Karpas-422 (cell line): ENCODE measurements around the gene MAPK14. TPM values are rescaled to one million over a fixed set of nuclear protein-coding genes. Genes with fewer than 3 reads are reported as not detected.

Experiments used
- DNase-seq: peaks from one replicate; pipeline ENCODE4 v3.0.0-alpha.2; 2015
- H2AFZ ChIP-seq: fragments of 200-600 bp; sonication (generic); 2 replicates; pipeline ENCODE4 v1.6.1; 2014; ENCODE audit warnings: antibody characterized with exemption, low read length, mixed read lengths
- H3K27ac ChIP-seq: fragments of 200-600 bp; sonication (generic); 2 replicates; pipeline ENCODE4 v1.5.1; 2014; ENCODE audit warnings: mild to moderate bottlenecking, low read length, moderate library complexity
- H3K27me3 ChIP-seq: fragments of 200-600 bp; sonication (generic); 2 replicates; pipeline ENCODE4 v1.6.1; 2014; ENCODE audit warnings: low read length, mixed read lengths
- H3K36me3 ChIP-seq: fragments of 200-600 bp; sonication (generic); 2 replicates; pipeline ENCODE4 v1.6.1; 2014; ENCODE audit warnings: low read length, mixed read lengths; ENCODE audit not compliant: insufficient read depth
- H3K4me1 ChIP-seq: fragments of 200-600 bp; sonication (generic); 2 replicates; pipeline ENCODE4 v1.6.1; 2014; ENCODE audit warnings: mild to moderate bottlenecking, low read length, mixed read lengths
- H3K4me2 ChIP-seq: fragments of 200-600 bp; sonication (generic); 2 replicates; pipeline ENCODE4 v1.6.1; 2014; ENCODE audit warnings: low read length, low read depth, mild to moderate bottlenecking; ENCODE audit not compliant: poor library complexity, severe bottlenecking
- H3K4me3 ChIP-seq: fragments of 200-600 bp; sonication (generic); 2 replicates; pipeline ENCODE4 v1.5.1; 2014; ENCODE audit warnings: mild to moderate bottlenecking, antibody characterized with exemption, low read length, mixed read lengths
- H3K79me2 ChIP-seq: fragments of 200-600 bp; sonication (generic); 2 replicates; pipeline ENCODE4 v1.6.1; 2014; ENCODE audit warnings: mild to moderate bottlenecking, low read length, mixed read lengths
- H3K9ac ChIP-seq: fragments of 200-600 bp; sonication (generic); 2 replicates; pipeline ENCODE4 v1.6.0; 2014; ENCODE audit warnings: low read length
- H3K9me2 ChIP-seq: fragments of 200-600 bp; sonication (generic), shearing (Covaris generic); replicated peaks from 2 replicates; pipeline ENCODE4 v1.6.0; 2014; ENCODE audit warnings: mild to moderate bottlenecking, low read length, moderate library complexity; ENCODE audit not compliant: insufficient read depth
- H3K9me3 ChIP-seq: fragments of 300-700, 200-600 bp; sonication (generic); 2 replicates; pipeline ENCODE4 v1.6.1; 2014; ENCODE audit warnings: low read length, mixed read lengths
- H4K20me1 ChIP-seq: fragments of 200-600 bp; sonication (generic); 2 replicates; pipeline ENCODE4 v1.6.1; 2014; ENCODE audit warnings: mild to moderate bottlenecking, antibody characterized with exemption, low read length, low read depth; ENCODE audit not compliant: insufficient read depth
- total RNA-seq: library from RNA; depleted of rRNA; stranded (reverse); fragments of >200 nt; shearing (Covaris generic); gene quantifications from 2 replicates; pipeline ENCODE4 v1.2.3, GENCODE V29; 2014; ENCODE audit warnings: low replicate concordance

Gene MAPK14
- total RNA-seq, 1 experiment from 2014 or later = 56.1 TPM

- H3K27me3 ChIP-seq = no peaks in the 10 kb centered on the region
- H2AFZ ChIP-seq = no peak overlapping the region
- no peak overlapping the region for H3K27ac ChIP-seq
Measured at GRCh38 chr6:36099869-36100483, 72.4 kb downstream of the MAPK14 start.

DNA sequence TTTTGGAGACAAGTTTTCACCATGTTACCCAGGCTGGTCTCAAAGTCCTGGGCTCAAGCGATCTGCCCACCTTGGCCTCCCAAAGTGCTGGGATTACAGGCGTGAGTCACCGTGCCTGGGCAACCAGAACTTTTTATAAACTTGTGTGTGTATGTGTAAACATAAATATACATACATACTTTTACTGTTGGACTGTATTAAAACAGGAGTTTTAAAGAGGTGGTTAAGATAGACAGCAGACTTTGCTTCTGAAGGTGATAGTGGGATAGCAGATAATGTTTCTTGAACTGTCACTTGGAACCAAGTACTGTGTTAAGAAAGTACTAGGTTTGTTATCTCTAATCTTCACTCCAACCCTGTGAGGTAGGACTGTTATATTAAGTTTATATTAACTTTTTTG lies 74.1 kb downstream of the MAPK14 start:
- no peaks in the 10 kb centered on the region for H3K27me3 ChIP-seq
- peaks cover 10% of the 10 kb centered on the region for H3K79me2 ChIP-seq
- no peak overlapping the region for H3K27ac ChIP-seq
- H3K9ac ChIP-seq = no peak overlapping the region
- no peak for DNase-seq
- H3K4me1 ChIP-seq = peaks cover 10% of the 10 kb centered on the region
- peaks cover 11% of the 10 kb centered on the region; the same call in 1 of the 2 replicates for H3K36me3 ChIP-seq
- H3K4me3 ChIP-seq = no peak overlapping the region
- H3K9me2 ChIP-seq = no peaks in the 10 kb centered on the region
- no peaks in the 10 kb centered on the region for H4K20me1 ChIP-seq
- no peaks in the 10 kb centered on the region for H3K9me3 ChIP-seq
- no peak overlapping the region for H3K4me2 ChIP-seq
- H2AFZ ChIP-seq = no peak overlapping the region

More at GRCh38 chr6:36099869-36100483, 72.4 kb downstream of the MAPK14 start:
- Histone ChIP-seq H3K36me3 (peaks cover 10% of the 10 kb centered on the region; the same call in 1 of the 2 replicates), H3K9ac (no peak overlapping the region), H3K4me3 (no peak overlapping the region), H3K9me3 (no peaks in the 10 kb centered on the region), H4K20me1 (no peaks in the 10 kb centered on the region), H3K4me2 (no peak overlapping the region), H3K9me2 (no peaks in the 10 kb centered on the region), H3K79me2 (peaks cover 13% of the 10 kb centered on the region; the same call in 1 of the 2 replicates), H3K4me1 (peaks cover 16% of the 10 kb centered on the region)
- no peak for DNase-seq

- Histone ChIP-seq H3K27me3 (no peaks in the 10 kb centered on the region), H2AFZ (no peak overlapping the region), H3K4me3 (no peak overlapping the region), H3K36me3 (peaks cover 11% of the 10 kb centered on the region; the same call in 1 of the 2 replicates), H3K4me1 (peaks cover 10% of the 10 kb centered on the region), H4K20me1 (no peaks in the 10 kb centered on the region), H3K9ac (no peak overlapping the region), H3K9me3 (no peaks in the 10 kb centered on the region), H3K9me2 (no peaks in the 10 kb centered on the region), H3K27ac (no peak overlapping the region), H3K79me2 (peaks cover 10% of the 10 kb centered on the region), H3K4me2 (no peak overlapping the region)
- DNase-seq = no peak
Measured at GRCh38 chr6:36102853-36103252, 75.2 kb downstream of the MAPK14 start.

DNA sequence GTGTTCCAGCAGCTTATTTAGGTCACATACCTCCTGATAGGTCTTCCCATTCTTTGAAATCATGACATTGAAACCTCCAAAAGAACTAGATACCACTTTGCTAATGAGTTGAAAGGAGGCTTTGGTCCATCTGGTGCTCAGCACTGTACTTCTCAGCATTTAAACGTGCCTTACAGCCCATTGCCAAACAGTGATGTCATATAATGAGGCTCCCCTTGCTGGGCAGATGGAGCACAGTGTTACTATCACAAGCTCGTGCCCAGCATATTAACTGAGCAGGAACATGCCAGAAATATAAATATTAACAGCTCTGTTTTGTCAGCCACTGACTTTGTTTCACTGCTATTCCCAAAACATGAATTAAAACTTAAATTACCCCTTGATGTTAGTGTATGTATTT lies 77.2 kb downstream of the MAPK14 start:
- H3K27ac ChIP-seq = no peak overlapping the region
- H3K9me3 ChIP-seq = no peaks in the 10 kb centered on the region
- no peak overlapping the region for H3K9ac ChIP-seq
- peaks cover 20% of the 10 kb centered on the region for H3K4me1 ChIP-seq
- H3K4me3 ChIP-seq = no peak overlapping the region
- H4K20me1 ChIP-seq = no peaks in the 10 kb centered on the region
- no peak for DNase-seq
- no peak overlapping the region for H3K4me2 ChIP-seq
- H2AFZ ChIP-seq = no peak overlapping the region
- H3K79me2 ChIP-seq = peaks cover 10% of the 10 kb centered on the region
- H3K36me3 ChIP-seq = peaks cover 15% of the 10 kb centered on the region; the same call in 1 of the 2 replicates
- H3K27me3 ChIP-seq = no peaks in the 10 kb centered on the region
- no peaks in the 10 kb centered on the region for H3K9me2 ChIP-seq

GRCh38 chr6:36109092-36109491 lies 81.5 kb downstream of the MAPK14 start:
- Histone ChIP-seq H3K27ac (peak overlapping the region; percentile 72), H3K4me3 (no peak overlapping the region), H2AFZ (no peak overlapping the region), H3K36me3 (peaks cover 19% of the 10 kb centered on the region; the same call in 1 of the 2 replicates), H3K79me2 (peaks cover 7% of the 10 kb centered on the region), H3K27me3 (no peaks in the 10 kb centered on the region), H3K4me1 (peaks cover 54% of the 10 kb centered on the region), H3K9ac (no peak overlapping the region), H4K20me1 (no peaks in the 10 kb centered on the region), H3K9me3 (no peaks in the 10 kb centered on the region), H3K9me2 (no peaks in the 10 kb centered on the region), H3K4me2 (no peak overlapping the region)
- DNase-seq = no peak

DNA sequence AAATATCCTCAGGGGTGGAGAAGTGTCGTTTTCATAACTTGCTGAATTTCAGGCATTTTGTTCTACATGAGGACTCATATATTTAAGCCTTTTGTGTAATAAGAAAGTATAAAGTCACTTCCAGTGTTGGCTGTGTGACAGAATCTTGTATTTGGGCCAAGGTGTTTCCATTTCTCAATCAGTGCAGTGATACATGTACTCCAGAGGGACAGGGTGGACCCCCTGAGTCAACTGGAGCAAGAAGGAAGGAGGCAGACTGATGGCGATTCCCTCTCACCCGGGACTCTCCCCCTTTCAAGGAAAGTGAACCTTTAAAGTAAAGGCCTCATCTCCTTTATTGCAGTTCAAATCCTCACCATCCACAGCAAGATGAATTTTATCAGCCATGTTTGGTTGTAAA lies 82.4 kb downstream of the MAPK14 start:
- Histone ChIP-seq H3K4me1 (peaks cover 64% of the 10 kb centered on the region), H3K79me2 (peaks cover 7% of the 10 kb centered on the region)

GRCh38 chr6:36110863-36111262 lies 83.3 kb downstream of the MAPK14 start:
- H3K79me2 ChIP-seq = peaks cover 3% of the 10 kb centered on the region
- H3K27me3 ChIP-seq = no peaks in the 10 kb centered on the region
- H3K4me3 ChIP-seq = no peak overlapping the region
- H3K9me2 ChIP-seq = no peaks in the 10 kb centered on the region
- H3K4me1 ChIP-seq = peaks cover 72% of the 10 kb centered on the region
- H2AFZ ChIP-seq = no peak overlapping the region
- no peaks in the 10 kb centered on the region for H3K9me3 ChIP-seq
- peak overlapping the region; percentile 72 for H3K27ac ChIP-seq
- DNase-seq = no peak
- peak overlapping the region; percentile 29 for H3K4me2 ChIP-seq
- peaks cover 18% of the 10 kb centered on the region; the same call in 1 of the 2 replicates for H3K36me3 ChIP-seq
- H3K9ac ChIP-seq = 0 out of 2 replicates have a peak overlapping the region, but pooled peaks have one; percentile 5
- H4K20me1 ChIP-seq = no peaks in the 10 kb centered on the region

More for the DNA sequence above, 82.4 kb downstream of the MAPK14 start:
- Histone ChIP-seq H3K27me3 (no peaks in the 10 kb centered on the region), H3K9me3 (no peaks in the 10 kb centered on the region), H3K36me3 (peaks cover 19% of the 10 kb centered on the region; the same call in 1 of the 2 replicates), H3K4me3 (no peak overlapping the region), H2AFZ (no peak overlapping the region), H3K9me2 (no peaks in the 10 kb centered on the region), H3K27ac (peak overlapping the region; percentile 72), H3K9ac (no peak overlapping the region), H3K4me2 (peak overlapping the region; percentile 29), H4K20me1 (no peaks in the 10 kb centered on the region)
- DNase-seq = no peak

DNA sequence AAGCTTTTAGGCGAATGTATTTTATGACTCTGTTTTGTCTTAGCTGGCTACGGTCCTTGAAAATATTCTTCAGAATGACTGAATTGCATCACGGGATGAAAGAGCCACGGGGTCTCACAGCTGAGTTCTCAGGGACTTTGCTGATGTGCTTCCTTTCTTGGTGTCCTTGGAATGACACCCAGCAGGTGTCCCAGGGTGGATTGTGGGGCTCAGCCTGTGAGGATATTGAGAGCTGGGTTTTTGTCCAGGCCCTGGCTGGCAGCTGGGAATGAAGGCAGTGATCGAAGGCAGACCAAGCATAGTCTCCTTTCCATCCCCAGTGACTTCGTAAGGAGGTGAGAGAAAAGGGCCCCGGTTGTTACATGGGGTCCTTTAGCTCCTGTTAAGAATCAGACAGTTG lies 83.9 kb downstream of the MAPK14 start:
- H3K4me1 ChIP-seq = peaks cover 78% of the 10 kb centered on the region
- H3K9ac ChIP-seq = no peak overlapping the region
- H3K9me3 ChIP-seq = no peaks in the 10 kb centered on the region

More for the DNA sequence above, 83.9 kb downstream of the MAPK14 start:
- Histone ChIP-seq H3K27me3 (no peaks in the 10 kb centered on the region), H2AFZ (no peak overlapping the region), H3K27ac (peak overlapping the region; percentile 72), H4K20me1 (no peaks in the 10 kb centered on the region), H3K4me2 (no peak overlapping the region), H3K79me2 (no peaks in the 10 kb centered on the region), H3K4me3 (no peak overlapping the region), H3K9me2 (no peaks in the 10 kb centered on the region), H3K36me3 (peaks cover 18% of the 10 kb centered on the region)
- no peak for DNase-seq
